SK-N-SH treated with all-trans-retinoic acid at 6 μM for 48 hours (cell line): Measurements from ENCODE around the gene POU4F1.

Source experiments
- ATAC-seq: fragments of 200-7000 bp; cut with Tn5 transposase; 3 replicates; pipeline ENCODE4 v1.9.1; 2020; ENCODE audit warnings: mild to moderate bottlenecking, moderate library complexity
- ARNTL ChIP-seq: fragments of 450-650 bp; formaldehyde crosslinking; IDR thresholded peaks from 2 replicates; pipeline ENCODE4 v1.5.0; 2020; ENCODE audit warnings: low read depth, mild to moderate bottlenecking, moderate library complexity, borderline replicate concordance
- BACH2 ChIP-seq: fragments of 250-450 bp; sonication (Bioruptor Pico); IDR thresholded peaks from 2 replicates; pipeline ENCODE4 v1.9.0; 2021; ENCODE audit warnings: mild to moderate bottlenecking, borderline replicate concordance
- CSDC2 ChIP-seq: fragments of 250-450 bp; sonication (Bioruptor Pico); IDR thresholded peaks from 2 replicates; pipeline ENCODE4 v1.5.0; 2020; ENCODE audit warnings: mild to moderate bottlenecking, moderate library complexity
- CSRNP3 ChIP-seq: fragments of 250-450 bp; sonication (Bioruptor Pico); IDR thresholded peaks from 2 replicates; pipeline ENCODE4 v1.5.1; 2021; ENCODE audit warnings: mild to moderate bottlenecking, moderate library complexity
- ISL1 ChIP-seq: fragments of 250-450 bp; sonication (Bioruptor Pico); IDR thresholded peaks from 2 replicates; pipeline ENCODE4 v2.1.2; 2022; ENCODE audit warnings: mild to moderate bottlenecking, moderate library complexity
- OSR1 ChIP-seq: fragments of 250-450 bp; sonication (Bioruptor Pico); IDR thresholded peaks from 2 replicates; pipeline ENCODE4 v1.8.0; 2022; ENCODE audit warnings: moderate library complexity, mild to moderate bottlenecking, inconsistent platforms
- POU6F1 ChIP-seq: fragments of 250-450 bp; sonication (Bioruptor Pico); IDR thresholded peaks from 2 replicates; pipeline ENCODE4 v1.8.0; 2021; ENCODE audit warnings: low read depth, mild to moderate bottlenecking, moderate library complexity, borderline replicate concordance
- PPARA ChIP-seq: fragments of 250-450 bp; sonication (Bioruptor Pico); IDR thresholded peaks from 2 replicates; pipeline ENCODE4 v1.5.0; 2020; ENCODE audit warnings: mild to moderate bottlenecking, borderline replicate concordance
- TCF4 ChIP-seq: fragments of 250-450 bp; sonication (Bioruptor Pico); IDR thresholded peaks from 2 replicates; pipeline ENCODE4 v1.8.0; 2021; ENCODE audit warnings: mild to moderate bottlenecking, moderate library complexity, borderline replicate concordance
- TOX ChIP-seq: fragments of 250-450 bp; sonication (Bioruptor Pico); IDR thresholded peaks from 2 replicates; pipeline ENCODE4 v1.8.0; 2021; ENCODE audit warnings: mild to moderate bottlenecking, moderate library complexity, borderline replicate concordance
- ZC3H10 ChIP-seq: fragments of 250-450 bp; sonication (Bioruptor Pico); IDR thresholded peaks from 2 replicates; pipeline ENCODE4 v1.5.1; 2021; ENCODE audit warnings: mild to moderate bottlenecking, moderate library complexity
- ZFP3 ChIP-seq: fragments of 250-450 bp; sonication (Bioruptor Pico); IDR thresholded peaks from 2 replicates; pipeline ENCODE4 v1.5.0; 2020; ENCODE audit warnings: mild to moderate bottlenecking, moderate library complexity
- ZNF565 ChIP-seq: fragments of 450-650 bp; formaldehyde crosslinking; conservative IDR thresholded peaks from 2 replicates; pipeline ENCODE4 v1.5.0; 2020; ENCODE audit warnings: low read depth, mild to moderate bottlenecking, moderate library complexity
- ZNF70 ChIP-seq: fragments of 450-650 bp; formaldehyde crosslinking; IDR thresholded peaks from 2 replicates; pipeline ENCODE4 v1.5.0; 2020; ENCODE audit warnings: mild to moderate bottlenecking, moderate library complexity
- TF ChIP-seq, protein P1 (sequence below): fragments of 250-450 bp; sonication (Bioruptor Pico); IDR thresholded peaks from 2 replicates; pipeline ENCODE4 v1.8.0; 2020; ENCODE audit warnings: mild to moderate bottlenecking, moderate library complexity, borderline replicate concordance
- TF ChIP-seq, protein P2 (sequence below): fragments of 250-450 bp; sonication (Bioruptor Pico); IDR thresholded peaks from 2 replicates; pipeline ENCODE4 v1.5.1; 2020; ENCODE audit warnings: low read depth, mild to moderate bottlenecking, moderate library complexity

POU4F1 gene

GRCh38 chr13:78602561-78603239, 652 bp downstream of the POU4F1 start:
- ATAC-seq: no peak
- TF ChIP-seq CSRNP3 (no peak), TOX (CRISPR knock-in tag) (no peak), TCF4 (CRISPR knock-in tag) (no peak), BACH2 (CRISPR knock-in tag) (no peak), OSR1 (no peak), ZNF70 (CRISPR knock-in tag) (no peak), CSDC2 (CRISPR knock-in tag) (no peak), ZC3H10 (CRISPR knock-in tag) (no peak), ARNTL (no peak), ZNF565 (CRISPR knock-in tag) (no peak), POU6F1 (CRISPR knock-in tag) (no peak), ZFP3 (CRISPR knock-in tag) (no peak)
- TF ChIP-seq, protein P1, sequence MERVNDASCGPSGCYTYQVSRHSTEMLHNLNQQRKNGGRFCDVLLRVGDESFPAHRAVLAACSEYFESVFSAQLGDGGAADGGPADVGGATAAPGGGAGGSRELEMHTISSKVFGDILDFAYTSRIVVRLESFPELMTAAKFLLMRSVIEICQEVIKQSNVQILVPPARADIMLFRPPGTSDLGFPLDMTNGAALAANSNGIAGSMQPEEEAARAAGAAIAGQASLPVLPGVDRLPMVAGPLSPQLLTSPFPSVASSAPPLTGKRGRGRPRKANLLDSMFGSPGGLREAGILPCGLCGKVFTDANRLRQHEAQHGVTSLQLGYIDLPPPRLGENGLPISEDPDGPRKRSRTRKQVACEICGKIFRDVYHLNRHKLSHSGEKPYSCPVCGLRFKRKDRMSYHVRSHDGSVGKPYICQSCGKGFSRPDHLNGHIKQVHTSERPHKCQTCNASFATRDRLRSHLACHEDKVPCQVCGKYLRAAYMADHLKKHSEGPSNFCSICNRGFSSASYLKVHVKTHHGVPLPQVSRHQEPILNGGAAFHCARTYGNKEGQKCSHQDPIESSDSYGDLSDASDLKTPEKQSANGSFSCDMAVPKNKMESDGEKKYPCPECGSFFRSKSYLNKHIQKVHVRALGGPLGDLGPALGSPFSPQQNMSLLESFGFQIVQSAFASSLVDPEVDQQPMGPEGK (CRISPR knock-in tag): no peak
- TF ChIP-seq, protein P2, sequence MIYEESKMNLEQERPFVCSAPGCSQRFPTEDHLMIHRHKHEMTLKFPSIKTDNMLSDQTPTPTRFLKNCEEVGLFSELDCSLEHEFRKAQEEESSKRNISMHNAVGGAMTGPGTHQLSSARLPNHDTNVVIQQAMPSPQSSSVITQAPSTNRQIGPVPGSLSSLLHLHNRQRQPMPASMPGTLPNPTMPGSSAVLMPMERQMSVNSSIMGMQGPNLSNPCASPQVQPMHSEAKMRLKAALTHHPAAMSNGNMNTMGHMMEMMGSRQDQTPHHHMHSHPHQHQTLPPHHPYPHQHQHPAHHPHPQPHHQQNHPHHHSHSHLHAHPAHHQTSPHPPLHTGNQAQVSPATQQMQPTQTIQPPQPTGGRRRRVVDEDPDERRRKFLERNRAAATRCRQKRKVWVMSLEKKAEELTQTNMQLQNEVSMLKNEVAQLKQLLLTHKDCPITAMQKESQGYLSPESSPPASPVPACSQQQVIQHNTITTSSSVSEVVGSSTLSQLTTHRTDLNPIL (CRISPR knock-in tag): no peak

GRCh38 chr13:78601874-78602560, 1.3 kb downstream of the POU4F1 start:
- ATAC-seq: no peak

DNA sequence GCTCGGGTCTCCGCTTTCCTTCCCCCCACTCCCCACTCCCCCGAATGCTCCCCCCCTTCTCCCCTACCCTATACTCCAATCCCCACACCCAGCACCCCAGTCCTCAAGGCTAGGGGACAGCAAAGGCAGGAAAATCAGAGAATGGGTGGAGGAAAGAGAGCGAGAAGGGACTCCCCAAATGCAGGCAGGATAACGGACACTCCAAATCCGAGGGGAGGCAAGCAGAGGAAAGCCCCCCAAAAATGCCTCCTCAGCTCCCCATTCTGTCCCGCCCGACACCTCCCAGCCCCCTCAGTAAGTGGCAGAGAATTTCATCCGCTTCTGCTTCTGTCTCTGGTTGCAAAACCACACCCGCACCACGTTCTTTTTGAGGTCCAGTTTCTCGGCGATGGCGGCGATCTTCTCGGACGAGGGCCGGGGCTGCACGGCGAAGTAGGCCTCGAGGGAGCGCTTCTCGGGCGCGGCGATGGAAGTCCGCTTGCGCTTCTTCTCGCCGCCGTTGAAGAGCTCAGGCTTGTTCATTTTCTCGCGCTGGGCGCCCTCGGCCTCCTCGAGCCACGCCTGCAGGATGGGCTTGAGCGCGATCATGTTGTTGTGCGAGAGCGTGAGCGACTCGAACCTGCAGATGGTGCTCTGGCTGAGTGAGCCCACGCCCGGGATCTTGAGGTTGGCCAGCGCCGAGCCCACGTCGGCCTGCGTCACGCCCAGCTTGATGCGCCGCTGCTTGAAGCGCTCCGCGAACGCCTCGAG, 2.1 kb downstream of the POU4F1 start:
- no peak for ATAC-seq
- TF ChIP-seq PPARA (no peak), CSDC2 (CRISPR knock-in tag) (no peak), TCF4 (CRISPR knock-in tag) (no peak)
- TF ChIP-seq, protein P2 (CRISPR knock-in tag): no peak

More at GRCh38 chr13:78601874-78602560, 1.3 kb downstream of the POU4F1 start:
- TF ChIP-seq, protein P2 (CRISPR knock-in tag): no peak
- no peak for TF ChIP-seq ISL1
- TF ChIP-seq CSDC2 (CRISPR knock-in tag): no peak
